ENCODE measurements around the gene DCAF4L1. TPM values are rescaled to one million over a fixed set of nuclear protein-coding genes. Genes with fewer than 3 reads are reported as not detected.

Gene DCAF4L1
- total RNA-seq, 4 donors from 2014 or later = under 0.01 to 0.38 (median 0.15) TPM

- intact Hi-C loops (cut with DNase I) = no loop called here
- Histone ChIP-seq H3K9me3 (no peaks in the 10 kb centered on the region), H3K27ac (no peak overlapping the region), H3K4me3 (no peak overlapping the region), H3K36me3 (no peaks in the 10 kb centered on the region), H3K4me1 (peaks cover 0 to 12% (median 0%) of the 10 kb centered on the region in 3 donors), H3K27me3 (no peaks in the 10 kb centered on the region)
- DNase-seq = no peak
- 25 to 39% methylated on average over 1 of the region's 1 CpG for WGBS, 2 donors
- TF ChIP-seq CTCF (IDR thresholded peaks at IDR 0.05) (no peak), POLR2A (IDR thresholded peaks at IDR 0.05) (no peak)
Measured at GRCh38 chr4:41985151-41985550, 3.6 kb downstream of the DCAF4L1 start.

- no peak for DNase-seq
- no peaks in the 10 kb centered on the region for H3K36me3 ChIP-seq
- 0 to 3% methylated on average over 11 to 12 of the region's 12 CpGs for WGBS, 2 donors
- TF ChIP-seq POLR2A (IDR thresholded peaks at IDR 0.05) (no peak), CTCF (IDR thresholded peaks at IDR 0.05) (no peak)
- peak overlapping the region; percentile 82 to 99 (median 94) for H3K4me3 ChIP-seq
- no peaks in the 10 kb centered on the region for H3K9me3 ChIP-seq
- no peaks in the 10 kb centered on the region for H3K27me3 ChIP-seq
- intact Hi-C loops (cut with DNase I) = no loop called here
- H3K4me1 ChIP-seq = peaks cover 9 to 35% (median 13%) of the 10 kb centered on the region in 3 donors
- H3K27ac ChIP-seq = peak overlapping the region; percentile 84 to 93 (median 88)
Measured at GRCh38 chr4:41989994-41990364, 8.4 kb downstream of the DCAF4L1 start.

GRCh38 chr4:41990365-41991111 is 9.0 kb downstream of the DCAF4L1 start, which contains the start of gene SLC30A9:
SLC30A9 (plus strand) TSS chr4:41990530; CDS start chr4:41990652, 122 bp downstream.
- peak; percentile 68 for DNase-seq
- Histone ChIP-seq H3K4me1 (peaks cover 9 to 35% (median 13%) of the 10 kb centered on the region in 3 donors), H3K27me3 (no peaks in the 10 kb centered on the region), H3K4me3 (peak within 1 kb of the TSS; percentile 82 to 99 (median 94)), H3K27ac (peak within 1 kb of the TSS; percentile 84 to 93 (median 88)), H3K9me3 (no peaks in the 10 kb centered on the region), H3K36me3 (no peaks in the 10 kb centered on the region)
- 1 to 2% methylated on average over 19 to 31 of the region's 64 CpGs for WGBS, 2 donors
- peak in 3 of 4 donors; percentile 44 to 88 (median 81) for TF ChIP-seq POLR2A (IDR thresholded peaks at IDR 0.05)
- TF ChIP-seq CTCF (IDR thresholded peaks at IDR 0.05) = peak in 4 of 6 experiments; percentile 37 to 61 (median 45)
- intact Hi-C loops (cut with DNase I) = no loop called here

- no peak overlapping the region for H3K4me3 ChIP-seq
- H3K36me3 ChIP-seq = no peaks in the 10 kb centered on the region
- peaks cover 9 to 35% (median 13%) of the 10 kb centered on the region in 3 donors for H3K4me1 ChIP-seq
- intact Hi-C loops (cut with DNase I) = no loop called here
- no peaks in the 10 kb centered on the region for H3K27me3 ChIP-seq
- H3K9me3 ChIP-seq = no peaks in the 10 kb centered on the region
- TF ChIP-seq POLR2A (IDR thresholded peaks at IDR 0.05) (no peak), CTCF (IDR thresholded peaks at IDR 0.05) (no peak)
- DNase-seq = no peak
- H3K27ac ChIP-seq = no peak overlapping the region
- 64 to 74% methylated on average over 6 to 10 of the region's 10 CpGs for WGBS, 2 donors
Measured at GRCh38 chr4:41991916-41992767, 10.6 kb downstream of the DCAF4L1 start.
